Fibroblast of pulmonary artery (primary cell): Measurements from ENCODE around the gene NUDT22.

Experiments
- DNase-seq: peaks from one replicate; pipeline ENCODE4 v3.0.0-alpha.2; 2010; ENCODE audit warnings: low read depth
- H3K4me3 ChIP-seq: replicated peaks from 2 replicates; pipeline ENCODE4 v1.5.1; 2011; ENCODE audit warnings: low read depth, mild to moderate bottlenecking, control low read depth, low read length, moderate library complexity
- CTCF ChIP-seq: IDR thresholded peaks from 2 replicates; pipeline ENCODE4 v1.5.1; 2011; ENCODE audit warnings: mild to moderate bottlenecking, control low read depth, low read length, inconsistent platforms; ENCODE audit errors: missing control alignments

The NUDT22 gene

DNA sequence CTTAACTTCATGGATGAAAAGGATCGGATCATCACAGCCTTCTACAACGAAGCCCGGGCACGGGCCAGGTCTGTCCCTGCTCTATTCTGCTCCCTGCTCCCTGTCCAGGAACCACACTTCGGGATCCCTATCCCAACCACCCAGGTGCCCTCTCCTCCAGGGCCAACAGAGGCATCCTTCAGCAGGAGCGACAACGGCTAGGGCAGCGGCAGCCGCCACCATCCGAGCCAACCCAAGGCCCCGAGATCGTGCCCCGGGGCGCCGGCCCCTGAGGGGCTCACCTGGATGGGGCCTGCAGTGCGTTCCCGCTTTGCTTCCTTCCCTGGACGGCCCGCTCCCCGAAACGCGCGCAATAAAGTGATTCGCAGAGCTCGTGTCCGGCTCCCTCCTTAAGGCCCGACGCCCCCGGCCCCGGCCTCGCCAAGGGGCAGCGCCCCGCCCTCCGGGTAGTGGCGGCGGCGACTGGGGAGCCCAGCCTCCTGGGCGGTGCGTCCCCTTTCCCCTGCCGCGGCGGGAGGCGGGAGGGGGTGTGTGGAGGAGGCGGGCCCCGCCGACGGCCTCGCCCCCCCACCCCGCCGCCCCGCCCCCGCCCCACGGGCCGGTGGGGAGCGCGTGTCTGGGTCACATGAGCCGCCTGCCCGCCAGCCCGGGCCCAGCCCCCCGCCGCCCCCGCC, 8.0 kb downstream of the NUDT22 start, which contains the start of gene VEGFB:
VEGFB (plus strand) TSS at position 672 of the 674 bp plus-strand sequence. CDS start 250 bp downstream, outside the sequence.
- TF ChIP-seq CTCF, result no peak
- peak; percentile 44 for DNase-seq
- peak within 1 kb of the TSS; percentile 71 for H3K4me3 ChIP-seq

GRCh38 chr11:64234647-64235379, 8.7 kb downstream of the NUDT22 start:
- DNase-seq, result no peak
- H3K4me3 ChIP-seq, result peak overlapping the region; percentile 71
- TF ChIP-seq CTCF, result no peak

DNA sequence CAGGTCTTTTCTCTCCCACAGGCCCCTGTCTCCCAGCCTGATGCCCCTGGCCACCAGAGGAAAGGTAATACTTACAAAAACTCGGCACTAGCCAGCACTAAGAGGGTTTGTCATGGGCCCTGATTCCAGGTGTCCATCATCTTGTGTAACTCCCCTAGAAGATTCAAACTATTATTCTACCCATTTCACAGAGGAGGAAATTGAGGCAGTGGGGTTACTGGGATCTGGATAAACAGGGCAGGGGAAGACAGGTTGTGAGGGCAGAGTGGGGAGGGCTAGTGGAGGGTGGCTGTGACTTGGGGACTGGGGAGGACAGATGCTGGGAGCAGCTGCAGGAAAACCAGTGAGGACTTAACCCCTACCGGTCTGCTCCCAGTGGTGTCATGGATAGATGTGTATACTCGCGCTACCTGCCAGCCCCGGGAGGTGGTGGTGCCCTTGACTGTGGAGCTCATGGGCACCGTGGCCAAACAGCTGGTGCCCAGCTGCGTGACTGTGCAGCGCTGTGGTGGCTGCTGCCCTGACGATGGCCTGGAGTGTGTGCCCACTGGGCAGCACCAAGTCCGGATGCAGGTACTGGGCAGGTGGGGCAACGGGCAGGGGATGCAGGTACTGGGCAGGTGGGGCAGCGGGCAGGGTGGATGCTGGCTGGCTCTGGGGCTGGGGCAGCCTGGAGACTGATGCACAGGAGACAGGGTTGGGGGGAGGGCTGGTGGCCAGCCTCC, 9.5 kb downstream of the NUDT22 start:
- H3K4me3 ChIP-seq, result peak overlapping the region; percentile 71
- DNase-seq, result no peak
- no peak for TF ChIP-seq CTCF

DNA sequence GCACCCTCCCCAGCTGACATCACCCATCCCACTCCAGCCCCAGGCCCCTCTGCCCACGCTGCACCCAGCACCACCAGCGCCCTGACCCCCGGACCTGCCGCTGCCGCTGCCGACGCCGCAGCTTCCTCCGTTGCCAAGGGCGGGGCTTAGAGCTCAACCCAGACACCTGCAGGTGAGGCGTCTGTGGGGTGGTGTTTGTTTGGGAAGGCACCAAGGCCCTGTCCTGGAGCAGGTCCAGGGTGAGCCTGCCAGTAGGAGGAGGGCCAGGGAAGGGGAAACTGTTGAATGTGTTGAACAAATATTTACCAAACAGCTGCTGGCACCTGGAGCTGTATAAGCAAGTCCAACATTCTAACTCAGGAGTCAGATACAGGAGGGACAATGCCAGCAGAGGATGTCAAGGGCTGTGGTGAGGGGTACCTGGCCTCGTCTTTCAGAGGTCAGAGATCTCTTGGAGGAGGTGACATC, 11.4 kb downstream of the NUDT22 start:
- no peak overlapping the region for H3K4me3 ChIP-seq
- DNase-seq, result no peak
- no peak for TF ChIP-seq CTCF

- no peak for DNase-seq
- TF ChIP-seq CTCF, result no peak
Measured at GRCh38 chr11:64238076-64238475, 12.0 kb downstream of the NUDT22 start.

GRCh38 chr11:64238999-64239398, 12.9 kb downstream of the NUDT22 start:
- no peak for DNase-seq
- no peak for TF ChIP-seq CTCF
- no peak overlapping the region for H3K4me3 ChIP-seq

More at GRCh38 chr11:64238076-64238475, 12.0 kb downstream of the NUDT22 start:
- H3K4me3 ChIP-seq, result no peak overlapping the region
